Urinary bladder (tissue), 4 donors: ENCODE measurements around the gene CNTNAP3. TPM values are rescaled to one million over a fixed set of nuclear protein-coding genes. Genes with fewer than 3 reads are reported as not detected.
"Not testable (repeated sequence)": the region's sequence is repeated elsewhere in the genome, so short reads cannot be mapped to it uniquely, and the experiment has no call there.

Experiments
- DNase-seq: peaks from one replicate; pipeline ENCODE4 v3.0.0-alpha.2; 2015; ENCODE audit errors: extremely low spot score
- H3K27ac ChIP-seq: one replicate; pipeline ENCODE4 v1.5.1; 2013; ENCODE audit warnings: low read depth, mild to moderate bottlenecking, moderate library complexity
- H3K36me3 ChIP-seq: one replicate; pipeline ENCODE4 v1.6.1; 2013; ENCODE audit warnings: mild to moderate bottlenecking, moderate library complexity; ENCODE audit not compliant: insufficient read depth
- H3K4me1 ChIP-seq: one replicate; pipeline ENCODE4 v1.6.1; 2013; ENCODE audit warnings: mild to moderate bottlenecking, moderate library complexity; ENCODE audit not compliant: insufficient read depth
- H3K4me3 ChIP-seq: one replicate; pipeline ENCODE4 v1.5.1; 2013; ENCODE audit warnings: low read depth, low read length
- WGBS: extraction: QIAGEN DNeasy Blood & Tissue Kit; methylation state at CpG from one replicate; pipeline ENCODE4 v1.1.7; 2013; 5-methylcytosine and 5-hydroxymethylcytosine counted together
- polyA plus RNA-seq: library from polyadenylated mRNA; stranded (reverse); fragments of 200-250 nt; gene quantifications from one replicate; pipeline ENCODE4 v1.2.3, GENCODE V29; 2013
- total RNA-seq: library from RNA; depleted of rRNA; stranded (reverse); fragments of >200 nt; gene quantifications from one replicate; pipeline ENCODE4 v1.2.3, GENCODE V29; 2014
- donor health status: healthy with polysubstance abuse.
- donor health status: healthy.

The CNTNAP3 gene
- total RNA-seq (20.9 TPM), polyA plus RNA-seq (4.3 TPM)

DNA sequence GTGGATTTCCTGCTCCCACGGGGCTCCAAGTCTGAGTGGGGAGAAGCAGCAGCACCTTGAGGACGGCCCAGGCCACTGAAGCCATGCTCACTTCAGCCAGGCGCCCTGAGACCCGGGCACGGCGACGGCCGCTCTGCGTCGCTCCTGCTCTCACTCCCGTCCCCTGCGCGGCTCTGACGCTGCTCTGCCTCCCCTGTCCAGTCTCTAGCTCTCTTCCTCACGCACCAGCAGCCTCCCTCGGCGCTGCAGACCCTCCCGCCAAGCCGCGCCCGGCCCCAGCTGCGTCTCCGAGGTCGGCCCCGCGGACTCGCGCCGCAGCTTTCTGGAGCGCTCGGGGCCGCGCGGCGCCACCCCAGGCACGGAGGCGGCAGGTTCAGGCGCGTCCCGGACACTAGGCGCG is at the start of gene CNTNAP3:
Gene CNTNAP3, minus strand, starts transcription at position 188 of the 400 bp plus-strand sequence. Its CDS starts 103 bp downstream, at position 85.
- not testable (repeated sequence) for DNase-seq

DNA sequence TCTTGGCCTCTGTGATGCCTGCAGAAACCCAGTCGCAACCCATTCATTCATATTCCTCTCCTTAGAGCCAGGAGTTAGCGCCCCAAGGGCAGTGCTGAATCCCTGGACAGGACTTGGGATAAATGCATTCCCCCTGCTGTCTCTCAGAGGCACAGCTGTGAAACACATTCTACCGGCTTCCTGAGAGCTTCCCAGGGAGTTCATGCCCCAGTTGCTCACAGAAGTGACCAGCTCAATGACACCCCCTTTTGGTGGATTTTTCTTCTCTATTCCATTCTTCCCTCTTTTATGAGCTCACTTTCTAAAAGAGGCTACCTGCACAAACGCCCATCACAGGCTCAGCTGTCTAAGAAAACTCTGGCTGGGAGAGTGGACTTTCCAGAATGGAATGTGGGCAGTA is 8.0 kb downstream of the CNTNAP3 start:
- H3K27ac ChIP-seq, H3K36me3 ChIP-seq, H3K4me3 ChIP-seq, H3K4me1 ChIP-seq, DNase-seq: not testable (repeated sequence)
- WGBS: no CpG with 5 or more reads among the region's 4 CpGs

More for the DNA sequence above, at the start of gene CNTNAP3:
- WGBS: no CpG with 5 or more reads among the region's 42 CpGs
- H3K36me3 ChIP-seq, H3K27ac ChIP-seq, H3K4me3 ChIP-seq, H3K4me1 ChIP-seq: not testable (repeated sequence)

DNA sequence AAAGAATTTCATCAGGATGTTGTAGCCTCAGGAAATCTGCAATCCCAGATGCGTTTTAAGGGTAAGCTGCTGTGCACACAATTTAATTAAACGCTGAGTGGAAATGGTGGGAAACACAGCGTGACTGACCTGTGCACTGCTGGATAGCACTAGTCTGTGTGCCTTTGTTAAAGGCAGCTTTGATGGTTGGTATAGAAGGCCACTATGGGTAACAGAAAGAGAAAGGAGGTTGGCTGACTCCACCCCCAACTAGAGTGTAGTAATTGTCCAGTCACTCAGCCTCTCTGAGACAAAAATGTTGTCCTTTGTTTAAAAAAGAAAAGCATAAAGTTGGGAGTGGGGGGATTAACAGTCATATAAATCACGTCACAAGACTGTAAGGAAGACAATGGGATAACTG is 45.5 kb downstream of the CNTNAP3 start:
- not testable (repeated sequence) for DNase-seq, H3K36me3 ChIP-seq, H3K4me3 ChIP-seq, H3K27ac ChIP-seq, H3K4me1 ChIP-seq
- WGBS: no CpG with 5 or more reads among the region's 4 CpGs

DNA sequence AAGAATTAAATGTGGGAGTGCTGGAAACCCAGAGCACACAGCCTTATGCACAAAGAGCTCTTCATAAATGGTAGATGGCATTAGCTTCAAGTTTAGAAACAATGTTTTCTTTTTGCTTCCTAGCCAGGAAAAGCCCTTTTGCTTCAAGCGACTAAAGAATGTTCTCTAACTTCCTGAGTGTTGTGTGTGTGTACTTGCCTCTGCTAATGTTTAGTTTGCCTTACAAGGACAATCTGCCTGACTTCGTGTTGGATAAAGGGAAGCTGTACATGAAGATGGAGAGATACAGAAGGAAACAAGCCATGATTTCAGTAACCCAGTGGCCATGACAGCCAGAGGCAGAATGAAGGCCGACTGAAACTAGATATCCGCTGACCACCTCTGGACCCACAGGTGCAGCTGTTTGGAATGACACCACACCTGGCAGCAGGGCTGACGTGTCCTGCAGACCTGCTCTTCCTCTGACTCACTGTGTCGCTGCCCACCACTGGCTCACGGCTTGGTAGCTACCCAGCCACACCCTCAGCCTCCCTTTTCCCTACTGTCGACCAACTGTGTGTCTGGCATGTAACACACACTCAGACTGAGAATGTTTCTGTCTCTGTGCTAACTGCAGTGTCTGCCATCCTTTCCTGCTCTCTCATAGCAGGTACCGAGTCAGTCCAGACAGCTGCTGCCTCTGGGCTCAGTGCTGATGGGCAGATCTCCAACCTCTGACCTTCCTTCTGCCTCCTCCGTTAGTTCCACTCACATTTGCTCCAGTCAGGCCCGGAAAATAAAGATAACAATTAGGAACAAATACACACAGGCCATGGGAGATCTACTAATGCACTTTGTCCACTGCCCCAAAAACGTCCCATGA is 55.6 kb downstream of the CNTNAP3 start:
- not testable (repeated sequence) for H3K4me1 ChIP-seq, DNase-seq, H3K4me3 ChIP-seq, H3K36me3 ChIP-seq, H3K27ac ChIP-seq
- WGBS: no CpG with 5 or more reads among the region's 12 CpGs

DNA sequence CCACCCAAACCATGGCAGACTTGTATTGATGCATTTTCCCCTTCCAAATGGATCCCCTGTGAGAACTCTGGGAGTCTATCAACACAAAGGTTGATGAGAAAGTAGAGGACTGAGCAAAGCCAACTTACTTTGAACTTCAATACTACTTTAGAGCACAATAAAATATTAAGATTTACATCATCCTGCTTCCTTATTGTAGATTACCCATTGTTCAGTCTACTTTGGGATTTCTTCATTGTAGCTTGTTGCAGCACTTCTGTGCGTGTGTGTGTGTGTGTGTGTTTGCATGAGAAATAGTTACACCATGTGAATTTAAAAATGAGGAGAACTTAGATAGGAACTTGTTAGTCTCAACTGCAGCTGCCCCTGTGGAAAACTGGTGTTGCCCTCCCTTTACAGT is 72.0 kb downstream of the CNTNAP3 start:
- H3K36me3 ChIP-seq, H3K4me3 ChIP-seq, H3K27ac ChIP-seq, H3K4me1 ChIP-seq, DNase-seq: not testable (repeated sequence)
- WGBS: no CpG with 5 or more reads among the region's 1 CpG

DNA sequence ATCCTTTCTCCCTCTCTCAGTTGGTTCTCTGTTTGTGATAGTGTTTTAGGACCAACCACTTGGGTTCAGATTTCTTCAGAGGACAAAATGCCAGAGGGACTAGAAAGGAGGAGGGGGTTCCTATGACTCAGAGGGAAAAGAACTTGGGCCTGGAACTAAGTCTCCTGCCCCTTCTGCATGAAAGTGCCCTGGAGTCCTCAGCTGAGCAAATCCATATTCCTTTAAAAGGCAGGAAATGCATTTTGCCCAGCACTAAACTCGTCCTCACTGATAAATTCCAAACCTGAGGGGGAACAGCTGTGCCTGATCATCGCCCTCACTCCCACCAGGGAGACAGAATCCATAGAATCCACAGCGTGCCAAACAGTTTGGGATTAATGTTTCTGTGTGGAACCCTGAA is 78.2 kb downstream of the CNTNAP3 start:
- WGBS: no CpG with 5 or more reads among the region's 3 CpGs
- not testable (repeated sequence) for H3K4me1 ChIP-seq

DNA sequence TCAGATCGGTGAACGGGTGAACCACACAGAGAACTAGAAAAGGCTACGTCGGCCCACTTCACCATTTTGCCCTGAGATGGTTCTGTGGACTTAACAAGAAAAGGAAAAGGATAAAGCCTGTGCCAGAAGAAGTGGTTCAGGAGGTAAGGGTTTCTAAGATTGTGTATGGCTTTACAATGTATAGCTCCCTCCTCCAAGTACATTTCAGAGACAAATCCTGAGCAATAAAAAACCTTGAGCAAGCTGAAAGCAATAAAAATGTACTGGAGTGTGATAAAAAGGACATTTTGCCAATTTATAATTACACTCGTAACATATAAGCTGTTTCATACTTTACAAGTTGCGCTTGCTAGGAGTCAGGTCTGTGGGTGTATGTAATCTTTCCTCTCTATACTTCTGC is 81.3 kb downstream of the CNTNAP3 start:
- no CpG with 5 or more reads among the region's 6 CpGs for WGBS
- not testable (repeated sequence) for H3K4me1 ChIP-seq, H3K36me3 ChIP-seq

More for the DNA sequence above, 78.2 kb downstream of the CNTNAP3 start:
- H3K36me3 ChIP-seq, H3K4me3 ChIP-seq, DNase-seq, H3K27ac ChIP-seq: not testable (repeated sequence)

DNA sequence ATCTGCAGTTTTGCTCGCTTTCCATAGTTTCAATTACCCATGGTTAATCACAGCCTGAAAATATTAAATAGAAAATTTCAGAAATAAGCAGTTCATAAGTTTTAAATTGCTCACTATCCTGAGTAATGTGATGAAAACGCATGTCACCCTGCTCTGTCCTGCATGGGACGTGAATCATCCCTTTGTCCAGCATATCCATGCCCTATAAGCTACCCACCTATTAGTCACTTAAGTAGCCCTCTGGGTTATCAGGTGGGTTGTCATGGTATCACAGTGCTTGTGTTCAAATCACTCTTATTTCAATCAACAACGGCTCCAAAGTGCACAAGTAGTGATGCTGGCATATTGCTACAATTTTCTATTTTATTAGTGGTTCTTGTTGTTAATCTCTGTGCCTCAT is 82.1 kb downstream of the CNTNAP3 start:
- not testable (repeated sequence) for H3K27ac ChIP-seq, H3K36me3 ChIP-seq, H3K4me1 ChIP-seq, DNase-seq, H3K4me3 ChIP-seq
- WGBS: no CpG with 5 or more reads among the region's 4 CpGs

More for the DNA sequence above, 81.3 kb downstream of the CNTNAP3 start:
- H3K4me3 ChIP-seq, DNase-seq, H3K27ac ChIP-seq: not testable (repeated sequence)

DNA sequence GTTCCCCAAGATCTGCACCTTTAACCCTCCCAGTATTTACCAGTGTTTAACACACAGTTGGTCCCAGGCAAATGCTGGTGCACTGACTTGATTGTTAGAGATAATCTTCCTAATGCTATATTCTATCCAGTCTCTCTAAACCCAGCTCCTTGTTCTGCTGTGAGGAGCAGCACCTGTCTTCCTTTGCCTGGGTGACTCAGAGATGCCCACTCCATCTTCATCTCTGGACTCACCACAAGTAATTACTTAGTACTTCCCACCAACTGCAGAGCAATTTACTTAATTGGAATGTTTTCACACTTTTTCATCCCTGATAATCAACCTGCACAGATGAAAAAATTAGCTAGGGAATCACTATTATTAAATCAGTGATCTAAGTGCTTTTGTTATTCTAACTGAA is 87.6 kb downstream of the CNTNAP3 start:
- not testable (repeated sequence) for H3K4me1 ChIP-seq, DNase-seq

DNA sequence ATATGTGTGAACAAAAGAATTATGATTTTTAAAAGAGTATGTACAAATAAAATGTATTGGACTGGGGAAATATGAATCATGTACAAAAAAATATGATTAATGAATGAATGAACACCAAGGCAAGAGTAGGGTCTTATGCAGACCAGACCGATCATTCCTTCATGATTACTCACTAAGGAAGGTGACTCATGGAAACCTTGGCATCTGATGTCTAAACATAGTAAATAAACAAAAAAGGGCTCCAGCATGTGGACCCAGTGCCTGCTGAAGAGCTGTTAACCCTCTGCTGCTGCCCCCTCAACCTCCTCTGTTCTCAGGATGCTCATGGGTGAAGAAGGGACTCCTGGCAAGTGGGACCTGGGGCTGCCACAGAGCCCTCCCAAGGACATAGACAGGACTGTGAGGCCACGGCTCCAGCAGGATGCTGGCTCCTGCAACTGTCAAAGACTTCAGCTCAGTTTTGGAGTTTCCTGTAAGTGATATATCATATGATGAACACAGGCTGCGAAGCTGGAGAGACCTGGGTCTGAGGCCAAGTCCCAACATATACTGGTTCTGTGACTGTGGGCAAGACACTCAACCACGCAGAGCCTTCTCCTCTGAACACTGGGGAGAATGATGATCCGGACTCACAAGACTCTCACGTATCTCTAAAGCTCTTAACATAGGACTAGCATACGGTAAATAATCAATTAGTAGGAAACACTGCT is 89.8 kb downstream of the CNTNAP3 start:
- WGBS: no CpG with 5 or more reads among the region's 7 CpGs
- not testable (repeated sequence) for H3K27ac ChIP-seq, DNase-seq, H3K4me3 ChIP-seq, H3K4me1 ChIP-seq, H3K36me3 ChIP-seq

More for the DNA sequence above, 87.6 kb downstream of the CNTNAP3 start:
- H3K4me3 ChIP-seq, H3K27ac ChIP-seq, H3K36me3 ChIP-seq: not testable (repeated sequence)

DNA sequence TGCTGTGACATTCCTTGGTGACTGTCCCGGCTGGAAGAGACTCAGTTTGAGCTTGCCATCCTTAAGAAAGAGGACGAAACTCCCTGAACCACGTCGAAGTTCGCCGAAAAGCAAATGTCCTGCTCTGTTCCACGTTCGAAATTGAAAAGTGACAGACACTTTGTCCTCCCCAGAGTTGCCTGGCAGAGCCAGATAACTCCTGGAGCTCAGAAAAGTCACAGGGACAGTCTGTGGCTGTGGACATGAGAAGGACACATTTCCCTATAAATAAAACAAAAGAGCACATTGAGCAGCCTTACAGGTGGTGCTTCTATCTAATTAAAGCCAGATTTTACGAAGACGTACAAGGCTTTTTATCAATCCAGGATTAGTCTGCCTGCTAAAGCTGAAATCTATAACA is 116.6 kb downstream of the CNTNAP3 start:
- H3K36me3 ChIP-seq, DNase-seq, H3K4me1 ChIP-seq, H3K27ac ChIP-seq, H3K4me3 ChIP-seq: not testable (repeated sequence)
- no CpG with 5 or more reads among the region's 10 CpGs for WGBS

DNA sequence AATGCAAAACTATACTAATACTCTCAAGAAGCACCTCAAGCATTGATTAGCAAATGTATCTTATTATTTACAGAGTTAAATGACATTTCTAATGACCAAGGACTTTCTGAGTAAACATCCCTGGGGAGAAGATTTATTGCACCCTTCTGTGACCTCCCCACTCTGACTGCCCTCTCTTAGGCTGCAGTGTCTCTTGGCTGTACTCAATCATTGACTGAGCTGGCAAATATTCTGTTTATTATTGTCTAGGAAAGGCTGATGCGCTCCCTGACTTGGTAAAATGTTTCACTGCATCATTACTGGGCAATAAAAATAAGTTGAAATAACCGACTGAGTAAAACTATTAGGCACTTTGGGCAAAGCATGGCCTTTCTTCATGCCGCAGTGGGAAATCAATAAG is 130.3 kb downstream of the CNTNAP3 start:
- not testable (repeated sequence) for H3K4me3 ChIP-seq, DNase-seq, H3K4me1 ChIP-seq, H3K27ac ChIP-seq, H3K36me3 ChIP-seq
- no CpG with 5 or more reads among the region's 3 CpGs for WGBS

DNA sequence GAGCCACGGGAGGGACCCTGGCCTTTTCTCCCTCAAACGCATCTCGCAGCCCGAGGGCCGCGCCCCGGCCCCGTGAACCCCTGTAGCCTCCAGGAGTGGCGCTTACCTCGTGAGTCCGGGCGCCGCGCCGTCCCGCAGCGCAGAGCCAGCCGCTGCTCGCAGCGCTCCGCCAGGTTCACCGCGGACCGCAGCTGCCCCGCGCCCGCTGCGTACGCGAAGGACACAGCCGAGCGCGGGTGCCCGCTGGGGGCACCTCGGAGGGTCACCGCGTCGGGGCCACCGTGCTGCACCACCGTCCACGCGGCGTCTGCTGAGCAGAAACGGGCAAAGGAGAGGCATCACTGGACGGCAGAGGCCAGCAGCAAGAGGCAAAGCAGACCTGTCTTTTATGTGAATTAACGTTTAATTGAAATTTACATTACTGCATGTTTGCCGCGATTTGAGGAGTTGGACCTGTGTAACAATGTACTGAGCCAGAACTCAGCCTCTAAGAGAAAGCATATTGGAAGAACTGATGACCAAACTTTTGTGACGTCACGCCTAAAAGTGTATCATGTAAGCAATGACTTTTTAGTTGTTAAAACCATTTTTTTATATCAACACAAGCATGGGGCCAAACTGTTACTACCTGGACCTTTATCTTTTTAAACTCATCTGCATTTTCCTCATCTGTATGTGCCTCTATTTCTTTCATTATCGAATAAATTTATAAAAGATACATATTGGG is 155.0 kb downstream of the CNTNAP3 start:
- DNase-seq, H3K4me3 ChIP-seq, H3K4me1 ChIP-seq, H3K27ac ChIP-seq, H3K36me3 ChIP-seq: not testable (repeated sequence)
- WGBS: 43% methylated on average over 48 of the region's 51 CpGs
